Left ventricle myocardium inferior (tissue), 1 donor: ENCODE results near the gene LCN15. TPM values are rescaled to one million over a fixed set of nuclear protein-coding genes. Genes with fewer than 3 reads are reported as not detected.

ENCODE experiments used
- DNase-seq: peaks from one replicate; pipeline ENCODE4 v3.0.0-alpha.2; 2020
- H3K27ac ChIP-seq: fragments of 200-600 bp; replicated peaks from 2 replicates; pipeline ENCODE4 v1.8.0; 2021
- H3K27me3 ChIP-seq: fragments of 200-600 bp; 2 replicates; pipeline ENCODE4 v1.8.0; 2021; ENCODE audit warnings: low read depth
- H3K36me3 ChIP-seq: fragments of 200-600 bp; 2 replicates; pipeline ENCODE4 v1.8.0; 2021
- H3K4me1 ChIP-seq: fragments of 200-600 bp; 2 replicates; pipeline ENCODE4 v1.8.0; 2021
- H3K4me3 ChIP-seq: fragments of 200-600 bp; 2 replicates; pipeline ENCODE4 v1.8.0; 2021; ENCODE audit warnings: mild to moderate bottlenecking, moderate library complexity
- H3K9me3 ChIP-seq: fragments of 200-600 bp; replicated peaks from 2 replicates; pipeline ENCODE4 v1.8.0; 2021
- CTCF ChIP-seq: fragments of 200-600 bp; IDR thresholded peaks from 2 replicates; pipeline ENCODE4 v1.8.0; 2021; ENCODE audit warnings: antibody characterized with exemption, mild to moderate bottlenecking, borderline replicate concordance
- intact Hi-C: fragments of 100-400 bp; cut with micrococcal nuclease; formaldehyde crosslinking; loops from one replicate; pipeline ENCODE4 v1.11.0; 2022
- total RNA-seq: library from RNA; stranded (reverse); fragmentation: NEBNext Ultra II Directional; extraction: Animal tissue kit (Norgen Biotek cat#: 25700); gene quantifications from one replicate; pipeline ENCODE4 v1.2.1, GENCODE V29; 2021
- donor health status: DM: no; HTN: yes; CAD: no; lungs with severe emphysema.

LCN15 gene
- total RNA-seq, 1 donor from 2014 or later, result 0.41 TPM

- no peaks in the 10 kb centered on the region for H3K27me3 ChIP-seq
- intact Hi-C loops, result no loop called here
- H3K36me3 ChIP-seq, result peaks cover 54% of the 10 kb centered on the region
- H3K27ac ChIP-seq, result no peak overlapping the region
- no peak overlapping the region for H3K4me3 ChIP-seq
- no peak for DNase-seq
- no peak for TF ChIP-seq CTCF
- H3K4me1 ChIP-seq, result peaks cover 98% of the 10 kb centered on the region
- no peaks in the 10 kb centered on the region for H3K9me3 ChIP-seq
Measured at GRCh38 chr9:136723989-136724388, 40.3 kb downstream of the LCN15 start.

DNA sequence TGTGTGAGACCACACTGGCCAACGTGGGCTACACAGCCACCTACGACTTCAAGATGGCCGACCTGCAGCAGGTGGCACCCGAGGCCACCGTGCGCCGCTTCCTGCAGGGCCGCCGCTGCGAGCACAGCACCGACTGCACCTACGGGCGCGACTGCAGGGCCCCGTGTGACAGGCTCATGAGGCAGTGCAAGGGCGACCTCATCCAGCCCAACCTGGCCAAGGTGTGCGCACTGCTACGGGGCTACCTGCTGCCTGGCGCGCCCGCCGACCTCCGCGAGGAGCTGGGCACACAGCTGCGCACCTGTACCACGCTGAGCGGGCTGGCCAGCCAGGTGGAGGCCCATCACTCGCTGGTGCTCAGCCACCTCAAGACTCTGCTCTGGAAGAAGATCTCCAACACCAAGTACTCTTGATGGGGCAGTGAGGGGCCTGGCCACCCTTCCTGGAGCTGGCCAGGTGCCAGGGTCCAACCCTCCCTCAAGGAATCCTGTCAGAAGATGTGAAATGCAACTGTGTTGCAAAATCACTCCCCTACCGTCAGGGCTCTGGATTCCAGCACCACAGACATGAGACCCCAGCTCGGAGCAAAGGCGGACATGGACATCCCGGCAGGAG is 40.8 kb downstream of the LCN15 start:
- TF ChIP-seq CTCF, result no peak
- DNase-seq, result no peak
- Histone ChIP-seq H3K9me3 (no peaks in the 10 kb centered on the region), H3K4me3 (no peak overlapping the region), H3K27me3 (no peaks in the 10 kb centered on the region), H3K36me3 (peaks cover 54% of the 10 kb centered on the region), H3K27ac (no peak overlapping the region), H3K4me1 (peaks cover 98% of the 10 kb centered on the region)
- intact Hi-C loops, result no loop called here

GRCh38 chr9:136722969-136723356 is 41.4 kb downstream of the LCN15 start:
- H3K4me1 ChIP-seq, result peaks cover 95% of the 10 kb centered on the region
- peaks cover 54% of the 10 kb centered on the region for H3K36me3 ChIP-seq

GRCh38 chr9:136722093-136722968 is 42.0 kb downstream of the LCN15 start:
- Histone ChIP-seq H3K4me1 (peaks cover 88% of the 10 kb centered on the region), H3K4me3 (peak overlapping the region; percentile 40), H3K27me3 (no peaks in the 10 kb centered on the region), H3K36me3 (peaks cover 54% of the 10 kb centered on the region), H3K27ac (peak overlapping the region; percentile 78), H3K9me3 (no peaks in the 10 kb centered on the region)
- TF ChIP-seq CTCF, result no peak
- intact Hi-C loops, result no loop called here
- DNase-seq, result no peak

More at GRCh38 chr9:136722969-136723356, 41.4 kb downstream of the LCN15 start:
- TF ChIP-seq CTCF, result no peak
- Histone ChIP-seq H3K27me3 (no peaks in the 10 kb centered on the region), H3K27ac (peak overlapping the region; percentile 78), H3K9me3 (no peaks in the 10 kb centered on the region), H3K4me3 (no peak overlapping the region)
- intact Hi-C loops, result no loop called here
- no peak for DNase-seq

- peaks cover 81% of the 10 kb centered on the region for H3K4me1 ChIP-seq
- peaks cover 50% of the 10 kb centered on the region for H3K36me3 ChIP-seq
- H3K4me3 ChIP-seq, result peak overlapping the region; percentile 40
- no peaks in the 10 kb centered on the region for H3K27me3 ChIP-seq
- intact Hi-C loops, result no loop called here
- no peaks in the 10 kb centered on the region for H3K9me3 ChIP-seq
- TF ChIP-seq CTCF, result no peak
- peak overlapping the region; percentile 78 for H3K27ac ChIP-seq
- no peak for DNase-seq
Measured at GRCh38 chr9:136721339-136722092, 42.8 kb downstream of the LCN15 start.
